Activated T-cell treated with anti-CD3 and anti-CD28 coated beads for 24 hours (primary cell): Measurements from ENCODE around the gene ADGRF4.

Source experiments
- DNase-seq: peaks from one replicate; pipeline ENCODE4 v3.0.0-alpha.2; 2020; ENCODE audit warnings: low read depth

ADGRF4 gene

DNA sequence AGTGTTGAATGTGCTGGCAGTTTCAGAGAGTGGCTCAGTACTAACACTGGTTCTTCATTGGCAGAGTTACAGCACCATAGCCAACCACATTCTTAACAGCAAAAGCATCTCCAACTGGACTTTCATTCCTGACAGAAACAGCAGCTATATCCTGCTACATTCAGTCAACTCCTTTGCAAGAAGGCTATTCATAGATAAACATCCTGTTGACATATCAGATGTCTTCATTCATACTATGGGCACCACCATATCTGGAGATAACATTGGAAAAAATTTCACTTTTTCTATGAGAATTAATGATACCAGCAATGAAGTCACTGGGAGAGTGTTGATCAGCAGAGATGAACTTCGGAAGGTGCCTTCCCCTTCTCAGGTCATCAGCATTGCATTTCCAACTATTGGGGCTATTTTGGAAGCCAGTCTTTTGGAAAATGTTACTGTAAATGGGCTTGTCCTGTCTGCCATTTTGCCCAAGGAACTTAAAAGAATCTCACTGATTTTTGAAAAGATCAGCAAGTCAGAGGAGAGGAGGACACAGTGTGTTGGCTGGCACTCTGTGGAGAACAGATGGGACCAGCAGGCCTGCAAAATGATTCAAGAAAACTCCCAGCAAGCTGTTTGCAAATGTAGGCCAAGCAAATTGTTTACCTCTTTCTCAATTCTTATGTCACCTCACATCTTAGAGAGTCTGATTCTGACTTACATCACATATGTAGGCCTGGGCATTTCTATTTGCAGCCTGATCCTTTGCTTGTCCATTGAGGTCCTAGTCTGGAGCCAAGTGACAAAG is 17.0 kb upstream of the ADGRF4 start:
- DNase-seq, result no peak

DNA sequence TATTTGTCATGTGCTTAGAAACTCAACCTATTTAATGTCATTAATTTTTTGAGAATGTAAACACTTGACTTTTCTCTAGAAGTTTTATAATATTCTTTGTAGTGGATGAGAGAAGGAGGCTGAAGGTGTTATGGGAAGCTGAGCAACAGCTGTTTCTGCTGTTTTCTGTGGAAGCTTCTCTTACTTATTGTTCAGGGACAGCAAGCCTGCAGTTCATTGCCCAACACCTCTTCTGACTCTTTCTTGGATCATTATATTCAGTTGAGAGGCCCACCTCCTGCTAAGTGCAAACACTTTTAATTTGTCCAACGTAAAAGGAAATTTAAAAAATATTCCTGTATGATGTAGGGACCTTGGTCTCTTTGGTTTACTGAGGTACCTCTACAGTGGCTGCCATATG is 12.0 kb upstream of the ADGRF4 start:
- no peak for DNase-seq

DNA sequence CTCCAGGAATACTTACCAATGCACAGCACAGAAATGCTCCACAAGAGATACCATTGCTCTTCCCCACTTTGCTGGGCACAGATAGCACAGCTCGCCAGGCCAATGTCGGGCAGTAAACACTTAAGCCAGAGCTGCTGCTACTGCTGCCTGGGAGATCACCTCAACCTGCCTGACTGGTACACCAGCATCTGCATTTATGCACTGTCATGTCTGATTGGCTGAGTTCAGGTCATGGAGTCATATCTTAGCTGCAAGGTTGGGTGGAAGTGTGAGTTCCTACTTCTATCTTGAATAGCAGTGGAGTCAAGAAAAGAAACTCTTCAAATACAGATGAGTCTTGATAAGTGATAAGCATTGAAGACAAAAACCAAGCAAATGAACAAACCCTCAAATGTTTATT is 10.9 kb upstream of the ADGRF4 start:
- DNase-seq, result no peak

DNA sequence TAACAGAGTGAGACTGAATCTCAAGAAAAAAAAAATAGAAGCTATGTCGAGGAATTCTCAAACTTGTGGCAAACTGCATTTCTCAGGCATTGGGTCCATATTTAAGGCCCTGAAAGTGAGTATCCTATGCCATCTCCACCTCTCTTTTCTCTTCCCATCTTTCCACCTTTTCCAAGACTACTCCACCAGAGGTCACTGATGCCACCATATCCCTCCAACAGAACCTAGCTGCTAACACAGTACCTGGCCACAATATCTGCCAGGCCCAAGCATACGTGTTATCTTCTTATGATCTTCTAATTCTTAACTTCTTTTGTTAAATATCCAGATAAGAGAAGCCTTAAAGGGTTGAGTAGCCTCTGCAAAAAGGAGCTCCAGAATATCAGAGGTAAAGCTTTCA is 8.2 kb upstream of the ADGRF4 start:
- DNase-seq, result no peak

DNA sequence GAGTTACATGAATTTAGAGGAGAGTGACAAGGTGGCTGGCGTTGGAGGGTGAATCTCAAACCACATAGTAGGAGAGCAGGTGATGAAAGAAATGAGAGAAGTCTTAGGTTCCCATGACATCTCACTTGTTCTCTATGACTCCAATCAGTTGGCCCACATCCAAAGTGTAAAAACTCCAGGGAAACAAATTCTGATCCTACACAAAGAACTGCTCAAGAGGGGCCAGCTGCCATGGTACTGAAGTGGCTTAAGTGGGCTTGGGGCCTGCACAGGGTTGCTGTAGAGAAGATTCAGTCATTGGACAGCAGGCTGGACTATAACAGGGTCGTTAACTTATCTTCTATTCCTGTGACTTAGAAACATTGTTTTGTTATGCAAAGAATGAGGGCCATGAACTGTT is 7.6 kb upstream of the ADGRF4 start:
- no peak for DNase-seq

DNA sequence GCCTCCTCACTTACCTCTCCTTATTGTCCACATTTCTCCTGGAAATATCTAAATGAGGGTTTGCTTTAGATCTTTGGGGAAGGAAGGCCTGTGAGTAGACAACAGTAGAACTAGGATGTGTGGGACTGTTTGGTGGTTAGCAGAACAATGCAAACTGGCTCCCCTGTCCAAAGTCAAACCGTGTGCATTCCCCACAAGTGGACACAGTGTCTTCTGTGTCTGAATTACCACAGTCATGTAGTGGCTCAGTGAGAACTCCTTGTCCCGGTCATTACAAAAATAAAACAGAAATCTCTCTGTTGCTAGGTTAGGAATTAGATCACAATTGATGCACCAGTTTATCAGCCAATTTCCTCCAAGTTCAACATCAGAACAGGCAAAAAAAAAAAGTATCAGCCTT is 455 bp upstream of the ADGRF4 start:
- no peak for DNase-seq

DNA sequence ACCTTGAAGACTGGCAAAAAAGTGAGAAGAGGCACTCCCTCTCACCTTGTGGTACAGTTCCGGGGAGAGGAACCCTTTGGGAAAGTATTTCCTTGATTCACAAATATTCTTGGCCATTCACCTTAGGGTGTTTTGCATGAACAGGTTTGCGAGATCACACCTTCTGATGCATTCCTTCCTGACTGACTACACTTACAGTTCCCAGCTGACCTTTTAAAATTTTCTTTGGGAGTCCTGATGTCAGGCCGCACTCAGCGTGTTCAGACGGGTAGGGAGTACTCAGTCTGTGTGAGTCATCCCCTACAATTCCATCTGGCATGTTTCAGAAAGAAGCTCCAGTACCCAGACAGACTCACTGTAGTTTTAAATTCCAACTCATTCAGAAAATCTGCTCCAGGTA is 1.7 kb downstream of the ADGRF4 start:
- DNase-seq, result no peak

DNA sequence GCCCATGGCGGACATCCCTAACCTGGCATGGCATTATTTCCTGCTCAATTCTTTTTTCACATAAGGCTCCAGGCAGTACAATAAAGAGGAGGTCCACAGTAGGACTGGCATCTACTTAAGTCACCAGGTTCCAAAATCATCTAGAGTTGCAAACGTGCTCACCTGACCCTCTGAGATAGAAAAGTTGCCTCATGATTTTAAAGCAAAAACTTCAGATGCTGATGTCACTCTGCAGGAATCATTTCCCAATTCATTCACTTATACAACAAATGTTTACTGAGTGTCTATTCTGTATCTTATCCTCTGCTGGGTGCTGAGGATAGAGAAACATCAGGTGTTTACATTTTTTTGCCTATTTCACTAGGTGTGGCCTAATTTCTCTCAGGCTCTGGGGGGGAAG is 2.2 kb downstream of the ADGRF4 start:
- DNase-seq, result no peak

DNA sequence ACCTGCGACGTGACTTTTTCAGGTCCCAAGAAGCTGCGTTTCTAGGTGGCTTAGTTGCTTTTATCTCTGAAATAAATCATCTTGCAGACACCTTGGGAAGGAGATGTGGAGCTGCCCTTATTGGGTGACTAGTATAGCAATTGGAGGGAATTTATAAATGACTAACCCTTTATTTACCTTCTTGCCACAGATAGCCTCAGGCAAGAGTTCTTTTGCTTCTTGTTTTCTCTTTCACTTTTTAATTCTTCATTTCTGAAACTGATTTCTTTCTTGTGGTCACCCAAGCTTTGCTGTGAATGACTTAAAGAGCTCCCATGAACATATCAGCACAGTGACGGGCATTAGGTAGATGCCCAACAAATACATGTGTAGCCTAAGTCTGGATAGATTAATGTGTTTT is 3.0 kb downstream of the ADGRF4 start:
- no peak for DNase-seq

DNA sequence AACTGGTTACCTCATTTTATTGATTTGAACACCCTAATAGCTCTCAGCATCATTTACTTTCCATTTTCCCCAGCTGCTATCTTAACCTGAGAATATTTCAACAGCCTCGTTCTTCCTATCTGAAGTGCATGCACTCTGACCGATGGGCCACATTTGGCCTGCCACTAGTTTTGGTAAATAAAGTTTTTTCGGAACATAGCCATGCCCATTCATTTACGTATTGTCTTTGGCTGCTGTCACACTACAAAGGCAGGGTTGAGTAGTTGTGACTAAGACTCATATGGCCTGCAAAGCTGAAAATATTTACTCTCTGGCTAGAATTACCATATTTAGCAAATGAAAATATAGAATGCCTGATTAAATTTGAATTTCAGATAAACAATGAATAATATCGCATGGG is 10.8 kb downstream of the ADGRF4 start:
- DNase-seq, result no peak

DNA sequence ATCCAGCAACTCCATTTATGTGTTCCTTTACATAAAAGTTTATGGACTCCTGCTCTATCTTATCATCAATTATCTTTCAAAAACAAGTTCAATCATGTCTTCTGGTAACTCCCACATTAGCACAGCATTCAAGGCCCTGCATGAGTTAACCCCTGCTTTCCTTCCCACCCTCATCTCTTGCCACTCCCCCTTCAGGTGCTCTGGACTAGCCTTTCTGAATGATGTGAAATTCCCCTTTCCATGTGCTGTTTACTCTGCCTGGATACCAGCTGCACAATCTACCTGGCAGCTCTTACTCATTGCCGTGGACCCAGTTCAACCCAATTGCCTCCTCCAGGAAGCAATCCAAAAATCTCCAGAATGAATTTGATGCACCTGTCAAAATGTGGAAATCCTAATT is 11.9 kb downstream of the ADGRF4 start:
- no peak for DNase-seq

DNA sequence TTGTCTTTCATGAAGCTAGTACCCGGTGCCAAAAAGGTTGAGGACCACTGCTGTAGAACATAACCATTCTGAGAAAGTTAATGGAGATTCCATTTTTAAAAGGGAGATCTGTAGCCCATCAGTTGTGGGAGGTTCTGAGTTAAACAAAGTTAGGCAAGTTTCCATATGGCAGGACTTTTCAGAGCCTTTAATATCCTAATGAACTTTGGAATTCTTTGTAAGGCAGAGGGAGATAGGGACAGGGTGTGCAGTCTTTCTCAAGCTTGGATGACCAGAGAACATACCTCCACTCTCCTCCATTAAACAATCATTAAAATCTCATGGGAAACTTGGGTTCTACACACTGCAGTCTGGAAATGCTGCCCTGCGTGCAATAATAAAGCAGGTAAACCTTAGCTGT is 14.8 kb downstream of the ADGRF4 start:
- DNase-seq, result no peak

DNA sequence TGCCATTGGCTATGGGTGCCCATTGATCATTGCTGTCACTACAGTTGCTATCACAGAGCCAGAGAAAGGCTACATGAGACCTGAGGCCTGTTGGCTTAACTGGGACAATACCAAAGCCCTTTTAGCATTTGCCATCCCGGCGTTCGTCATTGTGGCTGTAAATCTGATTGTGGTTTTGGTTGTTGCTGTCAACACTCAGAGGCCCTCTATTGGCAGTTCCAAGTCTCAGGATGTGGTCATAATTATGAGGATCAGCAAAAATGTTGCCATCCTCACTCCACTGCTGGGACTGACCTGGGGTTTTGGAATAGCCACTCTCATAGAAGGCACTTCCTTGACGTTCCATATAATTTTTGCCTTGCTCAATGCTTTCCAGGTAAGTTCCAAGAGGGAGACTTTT is 16.4 kb downstream of the ADGRF4 start:
- no peak for DNase-seq

DNA sequence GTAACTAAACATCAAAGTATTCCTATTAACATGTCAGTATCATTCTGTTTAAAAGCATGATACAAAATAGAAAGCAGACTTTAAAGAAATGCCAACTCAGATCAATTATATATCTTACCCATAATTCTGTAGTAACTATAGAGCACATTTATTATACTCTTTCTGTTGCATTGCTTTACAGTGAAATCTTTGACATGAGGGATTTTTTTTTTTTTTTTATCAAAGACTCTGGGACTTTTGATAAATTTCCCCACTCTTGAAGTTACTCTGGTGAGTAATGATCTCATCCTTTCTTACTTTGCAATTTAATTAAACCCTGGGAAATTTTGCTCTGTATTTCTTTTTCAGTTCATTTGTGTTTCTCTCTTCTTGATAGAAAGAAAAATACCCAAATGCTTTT is 17.4 kb downstream of the ADGRF4 start:
- DNase-seq, result no peak

DNA sequence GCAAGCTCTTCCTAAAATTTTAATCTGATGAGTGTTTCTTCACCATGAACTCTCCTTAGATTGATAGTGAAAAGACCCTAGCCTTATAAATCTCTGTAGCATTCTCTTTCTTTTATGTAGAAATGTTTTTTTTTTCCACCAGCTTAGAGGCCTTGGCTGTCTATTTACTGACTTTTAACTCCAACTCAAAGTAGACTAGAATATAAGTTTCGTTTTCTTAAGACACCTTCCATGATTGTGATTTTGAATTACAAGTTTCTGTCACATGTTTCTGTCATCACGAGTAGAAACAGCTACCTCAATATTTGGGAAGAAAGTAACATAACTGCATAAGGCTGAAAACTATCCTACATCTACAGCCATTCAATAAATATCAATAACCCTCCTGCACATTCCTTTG is 17.8 kb downstream of the ADGRF4 start:
- DNase-seq, result no peak

DNA sequence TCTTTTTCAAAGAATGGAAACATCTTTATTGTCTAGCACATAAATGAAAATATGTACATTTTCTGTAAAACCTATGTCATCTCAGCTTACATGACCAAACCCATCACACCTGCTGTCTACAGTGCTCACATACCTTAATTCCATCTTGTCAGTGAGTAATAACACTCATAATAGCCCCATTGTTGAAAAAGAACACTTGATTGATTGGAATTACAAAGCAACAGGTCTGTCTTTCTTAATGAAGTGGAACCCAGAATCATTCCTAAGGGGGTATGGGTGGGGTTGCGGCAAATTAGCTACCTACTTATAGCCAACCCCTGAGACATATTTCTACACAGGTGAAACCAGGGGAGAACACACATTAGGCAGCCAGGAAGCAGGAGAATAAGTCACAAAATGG is 20.2 kb downstream of the ADGRF4 start:
- no peak for DNase-seq

DNA sequence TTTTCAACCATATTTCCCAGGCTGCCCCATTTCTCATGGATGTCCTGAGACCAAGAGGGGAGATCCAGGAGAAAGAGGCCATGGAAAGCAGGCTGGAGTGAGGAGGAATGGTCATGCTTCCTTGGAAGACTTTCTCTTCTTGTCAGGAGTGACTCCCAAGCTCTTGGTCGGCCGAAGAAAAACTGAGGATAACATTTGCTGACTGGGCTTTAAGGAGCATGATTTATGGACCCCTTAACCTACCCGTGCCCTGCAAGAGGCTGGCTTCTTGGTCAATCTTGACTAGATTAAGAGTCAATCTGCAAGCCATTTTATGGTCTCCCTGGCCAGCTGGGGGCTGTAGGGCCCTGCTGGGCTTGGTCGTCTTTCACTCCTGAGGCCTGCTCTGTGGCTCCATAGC is 22.8 kb downstream of the ADGRF4 start:
- DNase-seq, result no peak

DNA sequence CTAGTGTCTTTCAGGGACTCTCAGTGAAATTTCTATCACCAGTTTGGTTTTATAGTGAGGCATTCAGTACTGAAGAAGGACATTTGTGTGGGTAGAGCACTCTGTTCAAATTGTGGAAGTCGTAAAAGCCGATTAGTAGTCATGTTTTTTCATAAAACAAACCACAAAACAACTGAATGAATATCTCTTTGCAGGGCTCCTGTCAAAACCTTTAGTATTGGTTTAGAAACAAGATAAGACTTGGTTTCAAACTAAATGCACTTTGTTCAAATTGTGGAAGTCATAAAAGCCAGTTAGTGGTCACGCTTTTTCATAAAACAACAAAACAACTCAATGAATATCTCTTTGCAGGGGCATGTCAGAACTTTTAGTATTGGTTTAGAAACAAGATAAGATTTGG is 23.8 kb downstream of the ADGRF4 start:
- DNase-seq, result no peak

DNA sequence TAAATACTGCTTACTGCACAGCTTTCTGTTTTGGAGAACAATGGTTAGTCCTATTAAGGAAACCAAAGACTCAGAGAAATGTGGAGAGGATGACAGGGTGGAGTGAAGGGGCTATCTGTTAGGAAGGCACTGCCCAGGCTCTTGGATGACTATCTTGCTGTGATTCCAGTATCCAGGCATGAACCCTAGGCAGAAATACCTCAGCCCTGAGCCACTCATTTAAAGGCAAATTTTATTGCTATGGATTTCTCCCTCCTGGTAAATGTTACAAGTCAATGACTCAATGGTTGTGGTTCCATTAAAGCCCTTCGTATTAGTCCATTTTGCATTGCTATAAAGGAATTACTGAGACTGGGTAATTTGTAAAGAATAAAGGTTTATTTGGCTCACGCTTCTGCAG is 25.9 kb downstream of the ADGRF4 start:
- DNase-seq, result no peak

DNA sequence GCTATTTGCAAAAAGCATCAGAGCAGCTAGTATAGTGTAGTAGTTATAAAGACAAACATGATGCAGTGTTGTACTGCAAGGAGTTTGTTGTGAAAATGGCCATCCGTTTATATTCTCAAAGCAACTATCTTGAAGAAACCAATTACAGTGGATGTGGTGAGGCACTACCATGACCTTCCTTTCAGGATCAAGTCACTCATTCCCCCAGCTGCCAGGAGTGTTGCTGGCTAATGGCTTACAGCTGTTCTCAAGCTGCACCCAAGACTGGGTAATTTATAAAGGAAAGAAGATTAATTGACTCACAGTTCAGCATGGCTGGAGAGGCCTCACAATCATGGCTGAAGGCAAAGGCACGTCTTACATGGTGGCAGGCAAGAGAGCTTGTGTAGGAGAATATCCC is 29.0 kb downstream of the ADGRF4 start:
- no peak for DNase-seq

DNA sequence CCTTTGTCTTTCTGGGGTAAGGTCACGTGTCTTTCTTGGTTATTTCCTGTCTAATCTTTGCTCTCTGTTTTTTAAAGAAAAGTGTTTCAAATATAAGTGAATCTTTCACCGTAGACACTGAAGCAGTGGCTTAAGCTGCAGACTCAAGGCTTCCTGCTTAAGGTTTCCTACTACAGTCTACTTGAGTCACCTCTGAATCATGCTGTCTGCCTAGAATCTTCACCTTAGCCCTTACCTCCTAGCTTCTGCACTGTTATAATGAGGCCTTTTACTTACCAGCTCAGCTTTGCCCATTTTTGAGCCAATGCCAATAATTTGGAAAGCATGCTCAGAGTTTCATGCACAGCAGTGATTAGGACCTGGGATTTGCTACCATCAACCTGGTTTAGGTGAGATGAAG is 30.6 kb downstream of the ADGRF4 start:
- DNase-seq, result no peak

DNA sequence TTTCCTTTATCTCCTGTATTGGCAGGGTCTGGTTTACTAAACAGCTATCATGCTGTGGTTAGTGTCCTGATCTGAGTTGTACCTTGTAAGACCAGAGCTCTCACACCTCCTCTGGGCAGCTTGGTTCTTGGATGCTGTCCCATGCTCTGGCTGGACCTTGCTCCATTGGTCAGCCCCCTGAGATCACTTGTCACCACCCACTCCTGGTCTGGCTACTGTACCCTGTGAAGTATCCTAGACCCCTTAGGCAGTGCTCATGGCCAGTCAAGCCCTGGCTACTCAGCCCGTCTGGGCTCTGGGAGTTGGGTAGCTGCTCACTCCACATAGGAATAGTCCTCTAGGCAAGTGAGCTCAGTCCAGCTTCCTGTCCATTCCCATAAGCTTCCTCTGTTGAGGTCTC is 31.1 kb downstream of the ADGRF4 start:
- no peak for DNase-seq

DNA sequence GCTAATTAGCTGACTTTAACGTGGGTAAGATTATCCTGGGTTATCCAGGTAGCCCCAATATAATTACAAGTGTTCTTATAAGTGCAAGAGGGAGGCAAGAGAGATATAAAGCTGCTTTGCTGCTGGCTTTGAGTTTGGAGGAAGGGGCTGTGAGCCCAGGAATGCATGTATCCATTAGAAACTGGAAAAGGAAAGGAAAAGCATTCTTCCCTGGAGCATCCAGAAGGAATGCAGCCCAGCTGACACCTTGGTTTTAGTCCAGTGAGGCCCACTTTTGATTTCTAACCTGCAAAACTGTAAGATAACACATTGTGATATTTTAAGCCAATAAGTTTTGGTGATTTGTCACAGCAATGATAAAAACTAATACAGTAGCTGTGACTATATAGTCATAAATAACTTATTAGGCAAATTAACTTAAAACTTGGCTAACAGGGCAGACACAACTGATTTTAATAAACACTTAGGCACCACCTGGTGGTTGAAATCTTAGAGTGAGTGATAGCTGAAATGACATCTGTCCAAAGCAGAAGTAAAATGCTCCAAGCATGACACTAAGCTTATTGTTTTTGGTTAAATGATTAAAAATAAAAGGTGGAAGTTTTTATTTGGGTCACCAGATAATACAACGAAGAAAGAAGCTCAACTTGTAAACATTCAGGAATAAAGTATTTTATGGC is 35.6 kb downstream of the ADGRF4 start:
- DNase-seq, result no peak

DNA sequence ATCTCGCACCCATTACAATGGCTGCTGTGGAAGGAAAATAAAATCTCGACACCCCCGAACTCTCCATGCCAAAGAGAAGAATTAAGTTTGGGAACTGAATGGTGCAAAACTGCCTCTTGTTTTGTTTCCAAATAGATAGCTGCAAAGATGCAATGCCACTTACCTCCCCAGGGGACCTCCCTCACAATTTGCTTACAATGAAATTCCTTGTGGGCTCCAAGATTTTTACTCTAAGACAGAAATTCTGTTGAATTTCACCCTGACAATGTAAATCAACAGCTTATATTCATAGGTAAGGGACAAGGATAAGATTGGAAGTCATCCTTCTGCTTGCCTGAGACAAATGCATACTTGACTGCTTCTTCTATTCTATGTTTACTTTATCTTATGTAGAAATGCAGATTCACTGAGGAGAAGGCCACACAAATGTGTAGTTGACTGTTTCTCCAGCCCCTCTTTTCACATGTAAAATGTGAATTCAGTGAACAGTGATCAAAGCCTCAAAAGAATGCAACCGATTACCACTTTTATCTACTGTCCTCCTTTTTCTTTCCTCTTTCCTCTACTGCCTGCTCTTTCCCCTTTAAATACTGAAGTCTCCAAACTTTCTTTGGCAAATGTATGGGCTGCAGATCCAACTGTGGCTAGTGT is 36.6 kb downstream of the ADGRF4 start:
- DNase-seq, result no peak
